Effector memory CD4-positive, alpha-beta T cell (primary cell): ENCODE measurements around the gene RSF1.

ENCODE experiments used
- DNase-seq, 3 donors: peaks; one replicate each; pipeline ENCODE4 v3.0.0-alpha.2; 2020
- H3K27ac ChIP-seq: 2 replicates; pipeline ENCODE4 v1.7.0; 2013; ENCODE audit warnings: mild to moderate bottlenecking, low read length, moderate library complexity; ENCODE audit not compliant: insufficient read depth, poor library complexity, severe bottlenecking
- H3K27me3 ChIP-seq: replicated peaks from 2 replicates; pipeline ENCODE4 v1.7.0; 2013; ENCODE audit warnings: mild to moderate bottlenecking, low read length; ENCODE audit not compliant: insufficient read depth, control insufficient read depth, poor library complexity, severe bottlenecking
- H3K36me3 ChIP-seq: 2 replicates; pipeline ENCODE4 v1.7.0; 2013; ENCODE audit warnings: mild to moderate bottlenecking, low read length, moderate library complexity; ENCODE audit not compliant: control insufficient read depth, insufficient read depth
- H3K4me1 ChIP-seq: 2 replicates; pipeline ENCODE4 v1.7.0; 2013; ENCODE audit warnings: low read length, mild to moderate bottlenecking; ENCODE audit not compliant: control insufficient read depth, insufficient read depth, poor library complexity, severe bottlenecking
- H3K4me3 ChIP-seq: 2 replicates; pipeline ENCODE4 v1.7.0; 2013; ENCODE audit warnings: low read length, low read depth, mild to moderate bottlenecking; ENCODE audit not compliant: insufficient read depth, poor library complexity, severe bottlenecking
- H3K9me3 ChIP-seq: 2 replicates; pipeline ENCODE4 v1.7.0; 2013; ENCODE audit warnings: mild to moderate bottlenecking, low read length, moderate library complexity; ENCODE audit not compliant: control insufficient read depth

RSF1 gene

GRCh38 chr11:77758331-77758730, 62.2 kb downstream of the RSF1 start:
- no peak for DNase-seq
- Histone ChIP-seq H3K27me3 (no peaks in the 10 kb centered on the region), H3K36me3 (peaks cover 23% of the 10 kb centered on the region), H3K9me3 (no peaks in the 10 kb centered on the region), H3K27ac (no peak overlapping the region), H3K4me1 (no peaks in the 10 kb centered on the region), H3K4me3 (no peak overlapping the region)

DNA sequence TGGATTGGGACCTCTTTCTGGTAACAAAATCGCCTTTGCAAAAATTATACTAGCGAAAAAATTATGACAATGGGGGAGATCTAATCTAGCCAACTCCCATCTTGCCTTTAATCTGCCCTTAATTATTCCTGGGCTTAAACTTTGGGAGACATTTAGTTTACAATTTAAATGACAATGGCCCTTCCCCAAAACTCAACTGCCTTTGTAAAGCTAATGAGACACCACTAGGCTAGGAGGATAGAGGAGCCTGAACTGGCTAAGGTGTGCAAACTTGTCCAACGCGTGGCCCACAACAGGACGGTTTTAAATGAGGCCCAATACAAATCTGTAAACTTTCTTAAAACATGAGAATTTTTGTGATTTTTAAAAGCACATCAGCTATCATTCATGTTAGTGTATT, 67.3 kb downstream of the RSF1 start:
- Histone ChIP-seq H3K4me1 (no peaks in the 10 kb centered on the region), H3K27me3 (no peaks in the 10 kb centered on the region), H3K4me3 (no peak overlapping the region), H3K36me3 (peaks cover 18% of the 10 kb centered on the region), H3K9me3 (no peaks in the 10 kb centered on the region), H3K27ac (no peak overlapping the region)
- DNase-seq: no peak

DNA sequence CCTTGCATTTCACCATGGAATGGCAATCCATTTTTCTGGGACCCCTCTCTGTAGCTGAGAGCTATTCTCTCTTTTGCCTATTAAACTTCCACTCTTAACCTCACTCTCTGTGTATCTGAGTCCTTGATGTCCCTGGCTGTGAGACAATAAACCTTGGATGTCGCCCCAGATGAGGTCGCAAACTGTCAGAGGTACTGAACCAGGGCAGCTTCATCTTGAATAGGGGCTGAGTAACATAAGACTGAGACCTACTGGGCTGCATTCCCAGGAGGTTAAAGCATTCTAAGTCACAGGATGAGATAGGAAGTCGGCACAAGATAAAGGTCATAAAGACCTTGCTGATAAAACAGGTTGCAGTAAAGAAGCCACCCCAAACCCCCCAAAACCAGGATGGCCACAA, 68.0 kb downstream of the RSF1 start:
- no peak for DNase-seq
- Histone ChIP-seq H3K27ac (no peak overlapping the region), H3K9me3 (no peaks in the 10 kb centered on the region), H3K27me3 (no peaks in the 10 kb centered on the region), H3K4me1 (no peaks in the 10 kb centered on the region), H3K4me3 (no peak overlapping the region), H3K36me3 (peaks cover 18% of the 10 kb centered on the region)

- Histone ChIP-seq H3K27ac (no peak overlapping the region), H3K27me3 (no peaks in the 10 kb centered on the region), H3K9me3 (no peaks in the 10 kb centered on the region), H3K4me3 (no peak overlapping the region), H3K4me1 (no peaks in the 10 kb centered on the region), H3K36me3 (peaks cover 18% of the 10 kb centered on the region)
- no peak for DNase-seq
These were observed 69.9 kb downstream of the RSF1 start for GRCh38 chr11:77750394-77751156.

- DNase-seq: no peak
- no peaks in the 10 kb centered on the region for H3K9me3 ChIP-seq
- no peak overlapping the region for H3K27ac ChIP-seq
- no peak overlapping the region for H3K4me3 ChIP-seq
- no peaks in the 10 kb centered on the region for H3K4me1 ChIP-seq
- peaks cover 12% of the 10 kb centered on the region for H3K36me3 ChIP-seq
- no peaks in the 10 kb centered on the region for H3K27me3 ChIP-seq
These were observed 71.3 kb downstream of the RSF1 start for GRCh38 chr11:77749232-77749631.

GRCh38 chr11:77748266-77748665, 72.3 kb downstream of the RSF1 start:
- H3K27me3 ChIP-seq: no peaks in the 10 kb centered on the region
- no peaks in the 10 kb centered on the region for H3K4me1 ChIP-seq
- peaks cover 5% of the 10 kb centered on the region for H3K36me3 ChIP-seq
- no peak for DNase-seq
- H3K27ac ChIP-seq: no peak overlapping the region
- no peaks in the 10 kb centered on the region for H3K9me3 ChIP-seq
- no peak overlapping the region for H3K4me3 ChIP-seq

DNA sequence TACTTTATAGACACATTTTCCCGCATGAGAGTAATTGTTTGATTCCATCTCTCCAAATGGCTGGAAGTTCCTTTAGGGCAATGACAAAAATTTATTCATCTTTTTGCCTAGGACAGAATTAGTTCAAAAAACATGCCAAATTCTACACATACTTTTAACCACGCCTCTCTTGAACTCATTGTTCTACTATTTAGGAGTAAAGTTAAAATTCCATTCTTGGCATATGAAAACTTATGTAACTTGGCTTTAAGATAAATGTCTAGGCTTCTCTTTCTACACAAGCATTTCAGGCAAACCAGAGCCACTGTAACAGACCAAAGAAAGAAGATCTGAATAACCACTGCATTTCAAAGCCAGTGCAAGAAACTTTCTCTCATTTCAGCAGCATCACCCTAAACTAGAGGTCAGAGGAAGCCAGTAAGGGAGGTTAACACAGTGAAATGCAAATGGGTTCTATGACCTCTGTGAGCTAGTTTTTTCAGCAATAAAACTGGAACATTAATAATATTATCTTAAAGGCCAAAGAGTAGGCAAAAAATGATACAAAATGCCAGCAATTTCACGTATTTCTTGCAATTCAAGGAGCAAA, 73.0 kb downstream of the RSF1 start:
- H3K27ac ChIP-seq: no peak overlapping the region
- no peaks in the 10 kb centered on the region for H3K27me3 ChIP-seq
- no peak overlapping the region for H3K4me3 ChIP-seq
- H3K4me1 ChIP-seq: no peaks in the 10 kb centered on the region
- DNase-seq: no peak
- no peaks in the 10 kb centered on the region for H3K9me3 ChIP-seq
- peaks cover 6% of the 10 kb centered on the region for H3K36me3 ChIP-seq

DNA sequence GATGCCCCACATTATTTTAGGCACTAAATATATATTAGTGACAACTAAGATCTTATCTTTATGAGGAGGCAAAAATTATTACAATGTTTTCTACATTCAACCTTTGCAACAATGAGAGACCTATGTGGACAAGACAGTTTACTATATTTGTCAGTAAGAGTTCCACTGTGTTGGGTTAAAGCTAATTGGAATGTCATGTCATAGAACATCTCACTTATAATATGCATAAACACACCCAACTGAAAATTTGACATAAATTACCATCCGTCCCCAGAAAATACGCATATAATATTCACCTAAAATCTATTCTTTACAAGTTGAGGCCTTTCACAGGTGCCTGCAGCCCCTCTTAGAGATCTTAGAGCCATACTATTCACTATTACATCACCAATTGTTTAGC, 84.0 kb downstream of the RSF1 start:
- no peak for DNase-seq
- H3K9me3 ChIP-seq: no peaks in the 10 kb centered on the region
- peaks cover 53% of the 10 kb centered on the region for H3K36me3 ChIP-seq
- H3K27me3 ChIP-seq: no peaks in the 10 kb centered on the region
- H3K4me3 ChIP-seq: no peak overlapping the region
- no peak overlapping the region for H3K27ac ChIP-seq
- H3K4me1 ChIP-seq: no peaks in the 10 kb centered on the region

DNA sequence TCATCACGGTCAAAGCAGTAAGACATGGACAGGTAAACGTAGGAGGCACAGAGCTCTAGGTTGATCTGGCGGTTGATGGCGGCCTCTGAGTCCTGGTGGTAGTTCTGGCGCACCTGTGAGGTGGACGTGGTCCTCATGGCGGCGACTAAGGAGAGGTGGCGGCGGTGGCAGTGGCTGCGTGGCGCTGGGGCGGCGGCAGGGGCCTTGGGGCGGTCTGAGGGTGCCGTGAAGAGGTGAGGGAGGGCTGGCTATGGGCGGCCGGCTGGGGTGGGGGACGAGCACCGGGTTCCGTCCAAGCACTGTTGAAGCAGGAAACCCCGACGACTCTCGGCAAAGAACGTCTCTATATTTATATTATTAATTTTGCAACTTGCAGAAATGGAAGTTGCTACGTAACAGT, 85.6 kb downstream of the RSF1 start:
- no peak overlapping the region for H3K27ac ChIP-seq
- H3K9me3 ChIP-seq: no peaks in the 10 kb centered on the region
- H3K4me1 ChIP-seq: no peaks in the 10 kb centered on the region
- no peak for DNase-seq
- H3K4me3 ChIP-seq: no peak overlapping the region
- peaks cover 54% of the 10 kb centered on the region for H3K36me3 ChIP-seq
- no peaks in the 10 kb centered on the region for H3K27me3 ChIP-seq

GRCh38 chr11:77732143-77732542, 88.4 kb downstream of the RSF1 start:
- Histone ChIP-seq H3K4me3 (no peak overlapping the region), H3K9me3 (no peaks in the 10 kb centered on the region), H3K4me1 (no peaks in the 10 kb centered on the region), H3K36me3 (peaks cover 41% of the 10 kb centered on the region), H3K27me3 (no peaks in the 10 kb centered on the region), H3K27ac (no peak overlapping the region)
- DNase-seq: no peak
